ENCODE results near the gene TMEM101. TPM values are rescaled to one million over a fixed set of nuclear protein-coding genes. Genes with fewer than 3 reads are reported as not detected.

TMEM101 gene
- total and polyA plus RNA-seq, 10 donors, result 15.9 to 30.6 (median 21.1) TPM

- intact Hi-C loops (cut with DNase I; ENCODE audit: low total_unique reads), result no loop called here
- TF ChIP-seq POLR2A (IDR thresholded peaks at IDR 0.05) (no peak), POLR2AphosphoS5 (IDR thresholded peaks at IDR 0.05) (no peak), CTCF (IDR thresholded peaks at IDR 0.05 in 8 of 11, conservative IDR thresholded peaks at IDR 0.05 in 3 of 11) (no peak)
Measured at GRCh38 chr17:44033861-44034408, 19.2 kb upstream of the TMEM101 start.

DNA sequence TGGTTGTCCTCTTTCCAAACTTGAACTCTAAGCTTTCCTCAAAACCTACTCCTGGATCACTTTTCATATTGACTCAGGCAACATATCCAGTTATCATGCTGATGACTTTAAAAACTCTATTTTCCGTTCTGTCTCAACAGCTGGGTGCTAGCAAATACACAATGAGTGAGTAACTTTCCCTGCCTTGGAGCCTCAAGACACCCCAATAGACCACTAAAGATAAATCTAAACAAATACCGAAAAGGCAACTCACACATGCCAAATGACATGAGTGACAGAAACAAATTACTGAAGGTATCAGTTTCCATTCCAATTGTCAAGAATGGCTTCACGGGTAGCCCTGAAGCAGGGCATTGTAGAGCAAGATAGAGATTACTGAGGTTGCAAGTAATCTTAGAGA is 15.7 kb upstream of the TMEM101 start:
- no peak for TF ChIP-seq POLR2AphosphoS5 (IDR thresholded peaks at IDR 0.05)
- no peak for TF ChIP-seq CTCF (IDR thresholded peaks at IDR 0.05 in 8 of 11, conservative IDR thresholded peaks at IDR 0.05 in 3 of 11)
- TF ChIP-seq POLR2A (IDR thresholded peaks at IDR 0.05), result no peak
- Histone ChIP-seq H3K27ac (no peak overlapping the region), H3K4me3 (no peak overlapping the region), H3K9me3 (no peaks in the 10 kb centered on the region), H3K36me3 (peaks cover 0 to 74% (median 22%) of the 10 kb centered on the region in 6 donors), H3K27me3 (replicated peaks in 1 of 7) (no peaks in the 10 kb centered on the region), H3K4me1 (peaks cover 0 to 11% (median 0%) of the 10 kb centered on the region in 6 donors)
- WGBS, 5 donors, result 88 to 96% (median 93%) methylated on average over 3 of the region's 3 CpGs
- DNase-seq, result no peak
- intact Hi-C loops (cut with DNase I; ENCODE audit: low total_unique reads), result no loop called here

More at GRCh38 chr17:44033861-44034408, 19.2 kb upstream of the TMEM101 start:
- H3K9me3 ChIP-seq, result no peaks in the 10 kb centered on the region
- H3K36me3 ChIP-seq, result peaks cover 3 to 85% (median 51%) of the 10 kb centered on the region in 6 donors
- WGBS, 5 donors, result 53 to 70% (median 58%) methylated on average over 3 of the region's 3 CpGs
- no peaks in the 10 kb centered on the region for H3K27me3 ChIP-seq (replicated peaks in 1 of 7)
- no peak for DNase-seq
- peaks cover 0 to 11% (median 0%) of the 10 kb centered on the region in 6 donors for H3K4me1 ChIP-seq
- H3K27ac ChIP-seq, result peak overlapping the region in 1 of 8 donors; percentile 37
- H3K4me3 ChIP-seq, result no peak overlapping the region

- TF ChIP-seq POLR2A (IDR thresholded peaks at IDR 0.05), result no peak
- TF ChIP-seq CTCF (IDR thresholded peaks at IDR 0.05 in 8 of 11, conservative IDR thresholded peaks at IDR 0.05 in 3 of 11), result no peak
- TF ChIP-seq POLR2AphosphoS5 (IDR thresholded peaks at IDR 0.05), result no peak
- no peak overlapping the region for H3K4me3 ChIP-seq
- peaks cover 0 to 81% (median 22%) of the 10 kb centered on the region in 6 donors for H3K36me3 ChIP-seq
- WGBS, 5 donors, result 86 to 93% (median 91%) methylated on average over 5 of the region's 5 CpGs
- H3K27ac ChIP-seq, result no peak overlapping the region
- no peaks in the 10 kb centered on the region for H3K9me3 ChIP-seq
- DNase-seq, result no peak
- peaks cover 0 to 11% (median 0%) of the 10 kb centered on the region in 6 donors for H3K4me1 ChIP-seq
- no peaks in the 10 kb centered on the region for H3K27me3 ChIP-seq (replicated peaks in 1 of 7)
- intact Hi-C loops (cut with DNase I; ENCODE audit: low total_unique reads), result no loop called here
Measured at GRCh38 chr17:44029736-44030135, 15.0 kb upstream of the TMEM101 start.

DNA sequence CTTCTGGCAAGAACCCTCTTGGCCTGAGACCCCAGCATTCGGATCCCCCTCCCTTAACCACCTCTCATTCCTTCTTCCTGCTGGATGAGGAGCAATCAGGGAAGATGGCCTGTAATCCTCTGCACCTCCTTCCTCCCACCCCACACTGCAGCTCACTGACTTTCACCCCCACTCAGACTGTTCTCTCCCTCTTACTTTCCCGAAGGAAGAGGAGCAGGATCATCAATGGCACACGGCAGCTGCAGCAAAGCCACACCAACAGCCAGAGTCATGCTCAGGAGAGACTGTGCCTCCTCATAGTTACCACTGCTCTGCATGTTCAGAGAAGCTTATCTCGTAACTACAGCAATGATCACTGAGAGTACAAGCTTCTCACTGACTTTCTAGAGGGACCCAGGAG is 10.1 kb upstream of the TMEM101 start:
- WGBS, 5 donors, result 85 to 96% (median 91%) methylated on average over 4 of the region's 4 CpGs
- intact Hi-C loops (cut with DNase I; ENCODE audit: low total_unique reads), result no loop called here
- TF ChIP-seq CTCF (IDR thresholded peaks at IDR 0.05 in 8 of 11, conservative IDR thresholded peaks at IDR 0.05 in 3 of 11), result no peak
- no peak for TF ChIP-seq POLR2AphosphoS5 (IDR thresholded peaks at IDR 0.05)
- no peak for TF ChIP-seq POLR2A (IDR thresholded peaks at IDR 0.05)

More for the DNA sequence above, 10.1 kb upstream of the TMEM101 start:
- H3K4me3 ChIP-seq, result no peak overlapping the region
- no peaks in the 10 kb centered on the region for H3K27me3 ChIP-seq (replicated peaks in 1 of 7)
- H3K27ac ChIP-seq, result no peak overlapping the region
- no peaks in the 10 kb centered on the region for H3K4me1 ChIP-seq
- no peak for DNase-seq
- peaks cover 0 to 70% (median 8%) of the 10 kb centered on the region in 6 donors for H3K36me3 ChIP-seq
- no peaks in the 10 kb centered on the region for H3K9me3 ChIP-seq

All from spleen (tissue), 11 donors.